B cell (primary cell): ENCODE data around the gene ARHGAP45. TPM values are rescaled to one million over a fixed set of nuclear protein-coding genes. Genes with fewer than 3 reads are reported as not detected.

ENCODE experiments used
- ATAC-seq: fragments of 200-7000 bp; cut with Tn5 transposase; one replicate; pipeline ENCODE4 v1.10.0; 2021; ENCODE audit warnings: low read depth, mild to moderate bottlenecking, moderate number of reproducible peaks, moderate library complexity
- CTCF ChIA-PET: fragments of 350-600 bp; sonication (Branson Sonifier 250); formaldehyde crosslinking; loops from one replicate; lab custom pipeline; 2021; ENCODE audit warnings: antibody characterized with exemption, inconsistent platforms; lab: Charles Lee
- POLR2A ChIA-PET: fragments of 350-600 bp; sonication (Branson Sonifier 250); formaldehyde crosslinking; loops from one replicate; lab custom pipeline; 2021; ENCODE audit warnings: antibody characterized with exemption; lab: Charles Lee
- DNase-seq: peaks from one replicate; pipeline ENCODE4 v3.0.0; 2013
- H2AFZ ChIP-seq: 2 replicates; pipeline ENCODE4 v1.6.1; 2012; ENCODE audit warnings: mild to moderate bottlenecking, low read depth, low read length; ENCODE audit not compliant: insufficient read depth, poor library complexity, severe bottlenecking
- H3K27ac ChIP-seq, 2 donors: 1 replicate in 1 of 2; 2 replicates in 1 of 2; pipeline ENCODE4 v1.5.1; 2012 to 2013; ENCODE audit warnings: low read length in 2 of 2, mild to moderate bottlenecking in 2 of 2, moderate library complexity in 1 of 2
- H3K27me3 ChIP-seq, 4 experiments: fragments of 200-600 bp in 1 of 4; sonication (generic) in 1 of 4; replicated peaks in 1 of 4; 1 replicate in 2 of 4; 2 replicates in 2 of 4; pipeline versions ENCODE4 v1.6.1 to v1.7.0; 2013 to 2016; ENCODE audit warnings: low read length in 3 of 4, mild to moderate bottlenecking in 2 of 4, mixed read lengths in 1 of 4, moderate library complexity in 1 of 4; ENCODE audit not compliant: insufficient read depth in 4 of 4, control insufficient read depth in 3 of 4; ENCODE audit errors: control extremely low read depth in 1 of 4
- H3K36me3 ChIP-seq, 2 experiments: replicated peaks in 1 of 2; 1 replicate in 1 of 2; 2 replicates in 1 of 2; pipeline versions ENCODE4 v1.6.1 to v1.7.1; 2013; ENCODE audit warnings: low read length in 1 of 2; ENCODE audit not compliant: insufficient read depth in 2 of 2, control insufficient read depth in 1 of 2; ENCODE audit errors: control extremely low read depth in 1 of 2, extremely low read depth in 1 of 2
- H3K4me1 ChIP-seq, 2 donors: fragments of 200-600 bp in 1 of 2; sonication (generic) in 1 of 2; 1 replicate in 1 of 2; 2 replicates in 1 of 2; pipeline versions ENCODE4 v1.5.1 to v1.6.1; 2013 to 2017; ENCODE audit warnings: low read length in 2 of 2; ENCODE audit not compliant: control insufficient read depth in 2 of 2, insufficient read depth in 2 of 2
- H3K4me2 ChIP-seq: replicated peaks from 2 replicates; pipeline ENCODE3; 2012; ENCODE audit warnings: mild to moderate bottlenecking, low read depth, low read length; ENCODE audit not compliant: poor library complexity, severe bottlenecking
- H3K4me3 ChIP-seq, 5 experiments: fragments of 200-600 bp in 1 of 5; sonication (generic) in 1 of 5; 1 replicate in 3 of 5; 2 replicates in 2 of 5; pipeline versions ENCODE4 v1.5.1 to v1.7.0; 2011 to 2016; ENCODE audit warnings: low read length in 4 of 5, mild to moderate bottlenecking in 4 of 5, low read depth in 2 of 5, control low read depth in 1 of 5, moderate library complexity in 1 of 5; ENCODE audit not compliant: insufficient read depth in 1 of 5; ENCODE audit errors: control extremely low read depth in 1 of 5, extremely low read depth in 1 of 5
- H3K79me2 ChIP-seq: fragments of 200-600 bp; sonication (generic); one replicate; pipeline ENCODE4 v1.6.0; 2016; ENCODE audit warnings: low read length; ENCODE audit not compliant: control insufficient read depth, insufficient read depth
- H3K9ac ChIP-seq: fragments of 200-600 bp; sonication (generic); 2 replicates; pipeline ENCODE4 v1.6.1; 2017; ENCODE audit warnings: mild to moderate bottlenecking, low read length, moderate library complexity
- H3K9me3 ChIP-seq, 3 donors: one replicate each; pipeline versions ENCODE4 v1.6.1 to v1.7.1; 2013; ENCODE audit warnings: low read length in 2 of 3; ENCODE audit not compliant: control insufficient read depth in 2 of 3, insufficient read depth in 1 of 3; ENCODE audit errors: control extremely low read depth in 1 of 3
- H4K20me1 ChIP-seq: 2 replicates; pipeline ENCODE4 v1.6.0; 2012; ENCODE audit warnings: mild to moderate bottlenecking, low read length; ENCODE audit not compliant: insufficient read depth, control insufficient read depth, poor library complexity, severe bottlenecking
- H3K27ac Mint-ChIP-seq: one replicate; pipeline ENCODE4 v1.8.0; 2021; ENCODE audit warnings: mixed read lengths
- H3K27me3 Mint-ChIP-seq: one replicate; pipeline ENCODE4 v1.8.0; 2021; ENCODE audit warnings: mixed read lengths
- H3K4me1 Mint-ChIP-seq: one replicate; pipeline ENCODE4 v1.8.0; 2021; ENCODE audit warnings: mixed read lengths
- H3K4me3 Mint-ChIP-seq: one replicate; pipeline ENCODE4 v1.8.0; 2021; ENCODE audit warnings: mixed read lengths
- H3K9me3 Mint-ChIP-seq: one replicate; pipeline ENCODE4 v1.8.0; 2022; ENCODE audit warnings: mixed read lengths; ENCODE audit not compliant: insufficient read depth
- EZH2 ChIP-seq: IDR thresholded peaks from 2 replicates; pipeline ENCODE4 v1.6.1; 2012; ENCODE audit warnings: borderline replicate concordance, low read depth, mild to moderate bottlenecking, moderate library complexity, low read length; ENCODE audit not compliant: insufficient read depth, poor library complexity, severe bottlenecking
- WGBS: methylation state at CpG from one replicate; pipeline ENCODE4 v1.1.5; 2013; ENCODE audit warnings: missing lambda C conversion rate; ENCODE audit not compliant: insufficient coverage; 5-methylcytosine and 5-hydroxymethylcytosine counted together
- intact Hi-C: fragments of 100-400 bp; cut with micrococcal nuclease; formaldehyde crosslinking; loops from one replicate; pipeline ENCODE4 v1.10.0; 2022
- polyA plus RNA-seq: library from polyadenylated mRNA; depleted of rRNA; stranded (reverse); fragments of >200 nt; gene quantifications from 2 replicates; pipeline ENCODE4 v1.2.3, GENCODE V29; 2012
- total RNA-seq, 2 donors: library from RNA; stranded (reverse); fragments of 120-200 nt in 1 of 2; gene quantifications; 1 replicate in 1 of 2; 2 replicates in 1 of 2; pipeline versions ENCODE4 v1.2.3 to v1.2.4, GENCODE V29; 2013 to 2022
- TF ChIP-seq, protein P1 (sequence below): fragments of 200-600 bp; IDR thresholded peaks from one replicate; pipeline ENCODE4 v1.8.0; 2022; ENCODE audit warnings: antibody characterized with exemption, mild to moderate bottlenecking

The ARHGAP45 gene
- total and polyA plus RNA-seq, 2 donors (not counting 1 experiment from before 2014, with no cell fraction given), result 488 to 490 TPM

DNA sequence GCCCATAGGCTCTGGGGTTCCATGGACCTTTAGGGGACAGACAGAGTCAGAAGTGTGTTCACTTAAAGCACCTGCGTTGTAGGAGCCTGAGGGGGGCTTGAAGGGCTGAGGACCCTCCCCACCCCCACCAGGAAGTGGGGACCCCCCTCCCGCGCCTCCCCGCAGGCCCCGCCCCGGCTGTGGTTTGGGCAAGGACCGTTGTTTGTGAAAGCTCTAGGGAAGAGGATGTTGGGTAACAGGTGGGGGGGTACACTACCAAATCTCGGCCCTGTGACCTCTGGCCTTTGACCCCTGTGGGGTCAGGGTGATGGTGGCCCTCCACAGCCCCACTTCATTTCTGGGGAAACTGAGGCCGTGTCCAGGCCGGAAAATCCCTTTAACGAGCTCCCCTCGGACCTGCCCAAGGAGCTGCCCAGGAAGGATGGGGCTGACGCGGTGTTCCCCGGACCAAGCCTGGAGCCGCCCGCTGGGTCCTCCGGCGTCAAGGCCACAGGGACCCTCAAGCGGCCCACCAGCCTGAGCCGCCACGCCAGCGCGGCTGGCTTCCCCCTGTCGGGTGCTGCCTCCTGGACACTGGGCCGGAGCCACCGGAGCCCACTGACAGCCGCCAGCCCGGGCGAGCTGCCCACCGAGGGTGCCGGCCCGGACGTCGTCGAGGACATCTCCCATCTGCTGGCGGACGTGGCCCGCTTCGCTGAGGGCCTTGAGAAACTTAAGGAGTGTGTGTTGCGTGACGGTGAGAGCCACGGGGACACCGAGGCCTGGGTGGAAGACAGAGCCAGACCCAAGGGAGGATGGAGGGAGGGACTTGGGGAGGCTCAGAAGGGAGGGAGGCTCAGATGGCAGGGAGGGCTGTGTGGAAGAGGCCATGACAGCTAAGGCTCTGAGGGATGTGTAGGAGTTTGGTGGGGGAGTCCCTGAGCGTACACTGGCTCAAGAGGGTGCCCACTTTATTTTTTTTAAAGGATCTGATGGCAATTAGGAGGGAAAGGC is 1.3 kb downstream of the ARHGAP45 start:
- H3K4me1 Mint-ChIP-seq, result peaks cover 52% of the 10 kb centered on the region
- Histone ChIP-seq H3K4me3 (peak overlapping the region; percentile 65 to 99 (median 90)), H3K36me3 (peaks cover 0 to 42% of the 10 kb centered on the region in 2 experiments), H3K4me2 (peak overlapping the region; percentile 91), H4K20me1 (peaks cover 81% of the 10 kb centered on the region), H3K9me3 (peaks cover 0 to 11% (median 0%) of the 10 kb centered on the region in 3 donors), H3K4me1 (peaks cover 58 to 81% of the 10 kb centered on the region in 2 donors), H2AFZ (no peak overlapping the region), H3K27me3 (no peaks in the 10 kb centered on the region), H3K79me2 (peaks cover 65% of the 10 kb centered on the region), H3K9ac (peak overlapping the region; percentile 94), H3K27ac (peak overlapping the region; percentile 77 to 87)
- no peaks in the 10 kb centered on the region for H3K9me3 Mint-ChIP-seq
- POLR2A ChIA-PET, result interaction anchor here (0.5 to 6.3 kb wide), 27 partner anchors 8 to 205 kb away, joined by 3 to 97 read pairs (median 4); partner anchors contain the start of genes ABCA7, ATP5F1D, CNN2 and GPX4
- DNase-seq (peak; percentile 73), ATAC-seq (peak; percentile 12)
- intact Hi-C loops, result loop anchor here (1.0 to 10.0 kb wide), 6 partner anchors 9 to 144 kb away; partner anchors contain the start of genes ARID3A, GPX4, RNU6-2 and TMEM259
- CTCF ChIA-PET, result interaction anchor here (1.2 to 5.2 kb wide), 15 partner anchors 8 to 207 kb away, joined by 3 to 56 read pairs (median 6); partner anchors contain the start of genes ABCA7, CNN2, FAM174C and POLR2E
- no peaks in the 10 kb centered on the region for H3K27me3 Mint-ChIP-seq
- peak overlapping the region; percentile 97 for H3K27ac Mint-ChIP-seq
- no peak for TF ChIP-seq EZH2
- TF ChIP-seq, protein P1, sequence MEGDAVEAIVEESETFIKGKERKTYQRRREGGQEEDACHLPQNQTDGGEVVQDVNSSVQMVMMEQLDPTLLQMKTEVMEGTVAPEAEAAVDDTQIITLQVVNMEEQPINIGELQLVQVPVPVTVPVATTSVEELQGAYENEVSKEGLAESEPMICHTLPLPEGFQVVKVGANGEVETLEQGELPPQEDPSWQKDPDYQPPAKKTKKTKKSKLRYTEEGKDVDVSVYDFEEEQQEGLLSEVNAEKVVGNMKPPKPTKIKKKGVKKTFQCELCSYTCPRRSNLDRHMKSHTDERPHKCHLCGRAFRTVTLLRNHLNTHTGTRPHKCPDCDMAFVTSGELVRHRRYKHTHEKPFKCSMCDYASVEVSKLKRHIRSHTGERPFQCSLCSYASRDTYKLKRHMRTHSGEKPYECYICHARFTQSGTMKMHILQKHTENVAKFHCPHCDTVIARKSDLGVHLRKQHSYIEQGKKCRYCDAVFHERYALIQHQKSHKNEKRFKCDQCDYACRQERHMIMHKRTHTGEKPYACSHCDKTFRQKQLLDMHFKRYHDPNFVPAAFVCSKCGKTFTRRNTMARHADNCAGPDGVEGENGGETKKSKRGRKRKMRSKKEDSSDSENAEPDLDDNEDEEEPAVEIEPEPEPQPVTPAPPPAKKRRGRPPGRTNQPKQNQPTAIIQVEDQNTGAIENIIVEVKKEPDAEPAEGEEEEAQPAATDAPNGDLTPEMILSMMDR, result no peak
- WGBS, result 9% methylated on average over 39 of the region's 45 CpGs
- peak overlapping the region; percentile 96 for H3K4me3 Mint-ChIP-seq
